H1 (cell line): ENCODE measurements around the gene TEX29. TPM values are rescaled to one million over a fixed set of nuclear protein-coding genes. Genes with fewer than 3 reads are reported as not detected.

ENCODE experiments used
- CTCF ChIA-PET: fragments of 300-600 bp; sonication (Branson Sonifier 250); formaldehyde crosslinking; loops from one replicate; lab custom pipeline; 2021; ENCODE audit not compliant: partially characterized antibody; lab: Charles Lee
- POLR2A ChIA-PET: fragments of 300-600 bp; sonication (Branson Sonifier 250); formaldehyde crosslinking; loops from one replicate; lab custom pipeline; 2021; ENCODE audit warnings: inconsistent platforms; ENCODE audit not compliant: partially characterized antibody; lab: Charles Lee
- DNase-seq, 2 experiments: peaks; one replicate each; pipeline versions ENCODE4 v3.0.0 to v3.0.0-alpha.2; 2010 to 2022; ENCODE audit warnings: low spot score in 2 of 2, low read depth in 1 of 2, mixed read lengths in 1 of 2
- FAIRE-seq: peaks from 2 replicates; lab custom pipeline; 2011; peaks lifted over from hg19 to GRCh38; lab: Jason Lieb, UNC
- H2AFZ ChIP-seq: 2 replicates; pipeline ENCODE4 v1.8.1; 2012; ENCODE audit warnings: low read length, inconsistent platforms
- H2AK5ac ChIP-seq: 2 replicates; pipeline ENCODE4 v1.6.1; 2013; ENCODE audit warnings: low read depth, low read length
- H2BK120ac ChIP-seq: replicated peaks from 2 replicates; pipeline ENCODE3; 2013; ENCODE audit warnings: low read depth, low read length, inconsistent platforms
- H2BK12ac ChIP-seq: 2 replicates; pipeline ENCODE4 v1.6.1; 2013; ENCODE audit warnings: low read depth, low read length
- H2BK15ac ChIP-seq: 2 replicates; pipeline ENCODE4 v1.6.1; 2013; ENCODE audit warnings: low read length
- H2BK20ac ChIP-seq: 2 replicates; pipeline ENCODE4 v1.6.1; 2013; ENCODE audit warnings: low read length
- H2BK5ac ChIP-seq: 2 replicates; pipeline ENCODE4 v1.6.1; 2013; ENCODE audit warnings: low read depth, low read length
- H3K14ac ChIP-seq: 2 replicates; pipeline ENCODE4 v1.6.1; 2013; ENCODE audit warnings: inconsistent platforms; ENCODE audit not compliant: insufficient read length
- H3K18ac ChIP-seq: 2 replicates; pipeline ENCODE4 v1.6.1; 2013; ENCODE audit warnings: low read length; ENCODE audit errors: extremely low read depth
- H3K23ac ChIP-seq: 2 replicates; pipeline ENCODE4 v1.6.1; 2013; ENCODE audit warnings: inconsistent platforms; ENCODE audit not compliant: insufficient read length
- H3K23me2 ChIP-seq: 2 replicates; pipeline ENCODE4 v1.6.1; 2013; ENCODE audit warnings: low read depth, low read length
- H3K27ac ChIP-seq: 2 replicates; pipeline ENCODE4 v1.6.1; 2011; ENCODE audit warnings: low read depth, low read length, inconsistent platforms
- H3K27me3 ChIP-seq, 4 experiments: replicated peaks in 1 of 4; 1 replicate in 1 of 4; 2 replicates in 3 of 4; pipeline versions ENCODE4 v1.6.1 to v1.8.1; 2011 to 2013; ENCODE audit warnings: low read length in 3 of 4, mild to moderate bottlenecking in 3 of 4, inconsistent platforms in 2 of 4, mixed read lengths in 2 of 4, moderate library complexity in 1 of 4; ENCODE audit not compliant: control insufficient read depth in 3 of 4, insufficient read depth in 3 of 4; ENCODE audit errors: extremely low read depth in 1 of 4
- H3K36me3 ChIP-seq, 4 experiments: 2 replicates each; pipeline versions ENCODE4 v1.6.1 to v1.8.1; 2011 to 2013; ENCODE audit warnings: mild to moderate bottlenecking in 4 of 4, low read length in 3 of 4, moderate library complexity in 2 of 4, control low read depth in 1 of 4, inconsistent platforms in 1 of 4; ENCODE audit not compliant: insufficient read depth in 4 of 4, control insufficient read depth in 2 of 4
- H3K4ac ChIP-seq: replicated peaks from 2 replicates; pipeline ENCODE3; 2013; ENCODE audit warnings: low read length, low read depth, mixed read lengths, inconsistent platforms; ENCODE audit not compliant: insufficient read length
- H3K4me1 ChIP-seq, 4 experiments: replicated peaks in 1 of 4; 1 replicate in 1 of 4; 2 replicates in 3 of 4; pipeline versions ENCODE4 v1.6.1 to v1.8.1; 2011 to 2013; ENCODE audit warnings: low read length in 3 of 4, inconsistent platforms in 2 of 4, mixed read lengths in 1 of 4; ENCODE audit not compliant: insufficient read depth in 4 of 4, control insufficient read depth in 3 of 4
- H3K4me2 ChIP-seq, 2 experiments: 2 replicates each; pipeline versions ENCODE4 v1.6.1 to v1.8.1; 2011 to 2013; ENCODE audit warnings: low read depth in 2 of 2, low read length in 2 of 2, control low read depth in 1 of 2, inconsistent platforms in 1 of 2, mild to moderate bottlenecking in 1 of 2; ENCODE audit not compliant: insufficient read depth in 1 of 2
- H3K4me3 ChIP-seq, 4 experiments: fragments of 200-600, 300-600 bp in 1 of 4; sonication (generic), shearing (Covaris generic), sonication (Bioruptor Twin) in 1 of 4; 2 replicates each; pipeline versions ENCODE4 v1.5.1 to v1.8.1; 2011 to 2016; ENCODE audit warnings: low read length in 4 of 4, low read depth in 3 of 4, control low read depth in 2 of 4, inconsistent platforms in 2 of 4, mild to moderate bottlenecking in 2 of 4, mixed read lengths in 1 of 4, moderate library complexity in 1 of 4; ENCODE audit not compliant: insufficient read depth in 2 of 4; ENCODE audit errors: extremely low read depth in 1 of 4
- H3K56ac ChIP-seq: replicated peaks from 2 replicates; pipeline ENCODE3; 2013; ENCODE audit warnings: low read depth, mild to moderate bottlenecking, mixed read lengths, low read length, inconsistent platforms; ENCODE audit not compliant: insufficient read length
- H3K79me1 ChIP-seq: 2 replicates; pipeline ENCODE4 v1.6.1; 2013; ENCODE audit warnings: low read depth, low read length, control low read depth
- H3K79me2 ChIP-seq, 2 experiments: 2 replicates each; pipeline versions ENCODE4 v1.6.1 to v1.8.1; 2012 to 2013; ENCODE audit warnings: low read length in 2 of 2, mild to moderate bottlenecking in 2 of 2, inconsistent platforms in 1 of 2; ENCODE audit not compliant: insufficient read depth in 2 of 2, control insufficient read depth in 1 of 2
- H3K9ac ChIP-seq, 4 experiments: replicated peaks in 1 of 4; 1 replicate in 1 of 4; 2 replicates in 3 of 4; pipeline versions ENCODE4 v1.6.1 to v1.8.1; 2011 to 2013; ENCODE audit warnings: low read depth in 3 of 4, low read length in 3 of 4, control low read depth in 2 of 4, mild to moderate bottlenecking in 2 of 4, moderate library complexity in 2 of 4, inconsistent platforms in 1 of 4; ENCODE audit errors: extremely low read depth in 1 of 4
- H3K9me3 ChIP-seq, 2 experiments: 2 replicates each; pipeline versions ENCODE4 v1.6.1 to v1.8.1; 2012 to 2013; ENCODE audit warnings: mild to moderate bottlenecking in 2 of 2, moderate library complexity in 2 of 2, control low read depth in 1 of 2, inconsistent platforms in 1 of 2, low read depth in 1 of 2, low read length in 1 of 2, mixed read lengths in 1 of 2; ENCODE audit not compliant: insufficient read depth in 2 of 2
- H4K20me1 ChIP-seq, 2 experiments: replicated peaks in 1 of 2; 2 replicates each; pipeline versions ENCODE3 to v1.8.1; 2011 to 2013; ENCODE audit warnings: inconsistent platforms in 2 of 2, low read length in 2 of 2, mild to moderate bottlenecking in 1 of 2; ENCODE audit not compliant: insufficient read depth in 2 of 2, control insufficient read depth in 1 of 2
- H4K5ac ChIP-seq: 2 replicates; pipeline ENCODE4 v1.6.1; 2013; ENCODE audit warnings: low read length, low read depth, mixed read lengths, inconsistent platforms; ENCODE audit not compliant: insufficient read length
- H4K8ac ChIP-seq: 2 replicates; pipeline ENCODE4 v1.8.0; 2013; ENCODE audit warnings: mild to moderate bottlenecking, moderate library complexity, low read length, inconsistent platforms; ENCODE audit not compliant: insufficient read depth; ENCODE audit errors: extremely low read depth
- H4K91ac ChIP-seq: replicated peaks from 2 replicates; pipeline ENCODE3; 2013; ENCODE audit warnings: low read length, mixed read lengths, inconsistent platforms; ENCODE audit not compliant: insufficient read length
- CBX5 ChIP-seq: fragments of 300-800, 300-1000 bp; sonication (generic); IDR thresholded peaks from 2 replicates; pipeline ENCODE4 v1.7.1; 2016; ENCODE audit warnings: antibody characterized with exemption, low read length, low read depth
- JUN ChIP-seq: IDR thresholded peaks from 2 replicates; pipeline ENCODE4 v1.6.1; 2011; ENCODE audit warnings: low read depth, mild to moderate bottlenecking, improper control_type of control experiment, low read length
- JUND ChIP-seq: IDR thresholded peaks from 2 replicates; pipeline ENCODE4 v1.6.1; 2011; ENCODE audit warnings: mild to moderate bottlenecking, improper control_type of control experiment, low read length
- NANOG ChIP-seq: IDR thresholded peaks from 2 replicates; pipeline ENCODE4 v1.6.1; 2011; ENCODE audit warnings: low read length, low read depth, mild to moderate bottlenecking, inconsistent platforms; ENCODE audit not compliant: insufficient read depth, poor library complexity, severe bottlenecking
- SIX5 ChIP-seq: IDR thresholded peaks from 2 replicates; pipeline ENCODE4 v1.6.1; 2011; ENCODE audit warnings: mild to moderate bottlenecking, low read depth, low read length
- SRF ChIP-seq: IDR thresholded peaks from 2 replicates; pipeline ENCODE4 v1.6.1; 2011; ENCODE audit warnings: mild to moderate bottlenecking, low read depth, low read length, moderate library complexity
- TAF1 ChIP-seq: IDR thresholded peaks from 2 replicates; pipeline ENCODE4 v1.6.1; 2011; ENCODE audit warnings: mild to moderate bottlenecking, low read depth, low read length
- WGBS, 2 experiments: shearing (Covaris generic) in 1 of 2; methylation state at CpG; one replicate each; pipeline versions ENCODE4 v1.1.6 to v1.1.7; 2013 to 2015; ENCODE audit warnings: low lambda C conversion rate in 2 of 2, mixed read lengths in 2 of 2, inconsistent platforms in 1 of 2, low coverage in 1 of 2, missing lambda C conversion rate in 1 of 2; ENCODE audit not compliant: insufficient replicate concordance in 2 of 2, insufficient coverage in 1 of 2, insufficient read length in 1 of 2; ENCODE audit errors: extremely low coverage in 1 of 2, missing lambda C conversion rate in 1 of 2; 5-methylcytosine and 5-hydroxymethylcytosine counted together
- polyA plus RNA-seq, 7 experiments: library from polyadenylated mRNA; depleted of rRNA in 3 of 7; stranded (reverse) in 5 of 7; unstranded in 2 of 7; fragments of >200 nt in 5 of 7; fragments of 200-250 nt in 2 of 7; gene quantifications; 1 replicate in 5 of 7; 2 replicates in 1 of 7; 4 replicates in 1 of 7; pipeline versions ENCODE4 v1.2.1 to v1.2.3, GENCODE V29; 2011 to 2013; ENCODE audit warnings: missing spikeins in 2 of 7, mixed read lengths in 2 of 7
- total RNA-seq: library from RNA; stranded (reverse); fragmentation: NEBNext Ultra II Directional; extraction: Animal tissue kit (Norgen Biotek cat#: 25700); gene quantifications from 2 replicates; pipeline ENCODE4 v1.2.1, GENCODE V29; 2021
- TF ChIP-seq, protein P1 (sequence below): IDR thresholded peaks from 2 replicates; pipeline ENCODE4 v1.6.1; 2011; ENCODE audit warnings: low read depth, mild to moderate bottlenecking, low read length; ENCODE audit not compliant: insufficient read depth
- TF ChIP-seq, protein P2 (sequence below): IDR thresholded peaks from 2 replicates; pipeline ENCODE4 v1.6.1; 2011; ENCODE audit warnings: low read length, improper control_type of control experiment
- TF ChIP-seq, protein P3 (sequence below), 3 experiments: IDR thresholded peaks; 1 replicate in 2 of 3; 2 replicates in 1 of 3; pipeline versions ENCODE4 v1.5.1 to v1.6.1; 2011; ENCODE audit warnings: low read length in 3 of 3, mild to moderate bottlenecking in 3 of 3, inconsistent platforms in 2 of 3, low read depth in 1 of 3, moderate library complexity in 1 of 3; ENCODE audit not compliant: insufficient read depth in 1 of 3; ENCODE audit errors: control extremely low read depth in 1 of 3

TEX29 gene
- total and polyA plus RNA-seq, 2 of the 8 experiments (the other 6 are each of a cell fraction or from before 2014, with no cell fraction given), result 0.08 TPM; not detected in 1

DNA sequence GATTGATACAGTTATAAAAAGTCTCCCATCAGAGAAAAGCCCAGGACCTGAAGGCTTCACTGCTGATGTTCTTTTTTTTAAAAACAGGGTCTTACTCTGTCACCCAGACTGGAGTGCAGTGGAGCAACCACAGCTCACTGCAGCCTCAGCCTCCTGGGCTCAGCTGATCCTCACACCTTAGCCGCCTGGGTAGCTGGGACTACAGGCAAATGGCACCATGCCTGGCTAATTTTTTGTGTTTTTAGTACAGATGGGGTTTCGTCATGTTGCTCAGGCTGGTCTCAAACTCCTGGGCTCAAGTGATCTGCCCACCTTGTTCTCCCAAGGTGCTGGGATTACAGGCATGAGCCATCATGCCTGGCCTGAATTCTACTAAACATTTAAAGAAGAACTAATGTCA is 33.1 kb downstream of the TEX29 start:
- Histone ChIP-seq H3K14ac (no peak overlapping the region), H3K27me3 (no peaks in the 10 kb centered on the region; a peak in 1 of 7 replicates), H3K4me2 (no peak overlapping the region), H3K4me3 (no peak overlapping the region), H4K8ac (no peak overlapping the region), H3K9me3 (no peaks in the 10 kb centered on the region), H3K79me2 (no peaks in the 10 kb centered on the region), H3K4me1 (no peaks in the 10 kb centered on the region), H2BK12ac (no peak overlapping the region), H4K91ac (no peak overlapping the region), H3K56ac (no peak overlapping the region), H4K5ac (no peak overlapping the region), H2BK15ac (no peak overlapping the region), H2AK5ac (no peak overlapping the region), H2BK5ac (no peak overlapping the region), H3K9ac (no peak overlapping the region), H3K23ac (no peak overlapping the region), H3K18ac (no peak overlapping the region), H3K36me3 (no peaks in the 10 kb centered on the region), H3K27ac (no peak overlapping the region), H2BK120ac (no peak overlapping the region), H2BK20ac (no peak overlapping the region), H4K20me1 (no peaks in the 10 kb centered on the region), H3K4ac (no peak overlapping the region), H3K79me1 (no peaks in the 10 kb centered on the region), H3K23me2 (peaks cover 3% of the 10 kb centered on the region; the same call in 1 of the 2 replicates), H2AFZ (no peak overlapping the region)
- CTCF ChIA-PET, result interaction anchor here (1.2 to 1.8 kb wide), 2 partner anchors 9 kb away, joined by 4 to 7 read pairs; no protein-coding TSS in a partner anchor
- DNase-seq (no peak), FAIRE-seq (no peak)
- POLR2A ChIA-PET, result interaction anchor here (0.6 kb wide), 1 partner anchor 52 kb away, joined by 3 read pairs; no protein-coding TSS in a partner anchor
- 95% methylated on average over 2 of the region's 2 CpGs; no CpG with 5 or more reads in 1 of the 2 experiments for WGBS, 2 experiments
- TF ChIP-seq, protein P1, sequence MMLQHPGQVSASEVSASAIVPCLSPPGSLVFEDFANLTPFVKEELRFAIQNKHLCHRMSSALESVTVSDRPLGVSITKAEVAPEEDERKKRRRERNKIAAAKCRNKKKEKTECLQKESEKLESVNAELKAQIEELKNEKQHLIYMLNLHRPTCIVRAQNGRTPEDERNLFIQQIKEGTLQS, result no peak
- TF ChIP-seq, protein P2, sequence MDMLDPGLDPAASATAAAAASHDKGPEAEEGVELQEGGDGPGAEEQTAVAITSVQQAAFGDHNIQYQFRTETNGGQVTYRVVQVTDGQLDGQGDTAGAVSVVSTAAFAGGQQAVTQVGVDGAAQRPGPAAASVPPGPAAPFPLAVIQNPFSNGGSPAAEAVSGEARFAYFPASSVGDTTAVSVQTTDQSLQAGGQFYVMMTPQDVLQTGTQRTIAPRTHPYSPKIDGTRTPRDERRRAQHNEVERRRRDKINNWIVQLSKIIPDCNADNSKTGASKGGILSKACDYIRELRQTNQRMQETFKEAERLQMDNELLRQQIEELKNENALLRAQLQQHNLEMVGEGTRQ, result no peak
- TF ChIP-seq, protein P3, sequence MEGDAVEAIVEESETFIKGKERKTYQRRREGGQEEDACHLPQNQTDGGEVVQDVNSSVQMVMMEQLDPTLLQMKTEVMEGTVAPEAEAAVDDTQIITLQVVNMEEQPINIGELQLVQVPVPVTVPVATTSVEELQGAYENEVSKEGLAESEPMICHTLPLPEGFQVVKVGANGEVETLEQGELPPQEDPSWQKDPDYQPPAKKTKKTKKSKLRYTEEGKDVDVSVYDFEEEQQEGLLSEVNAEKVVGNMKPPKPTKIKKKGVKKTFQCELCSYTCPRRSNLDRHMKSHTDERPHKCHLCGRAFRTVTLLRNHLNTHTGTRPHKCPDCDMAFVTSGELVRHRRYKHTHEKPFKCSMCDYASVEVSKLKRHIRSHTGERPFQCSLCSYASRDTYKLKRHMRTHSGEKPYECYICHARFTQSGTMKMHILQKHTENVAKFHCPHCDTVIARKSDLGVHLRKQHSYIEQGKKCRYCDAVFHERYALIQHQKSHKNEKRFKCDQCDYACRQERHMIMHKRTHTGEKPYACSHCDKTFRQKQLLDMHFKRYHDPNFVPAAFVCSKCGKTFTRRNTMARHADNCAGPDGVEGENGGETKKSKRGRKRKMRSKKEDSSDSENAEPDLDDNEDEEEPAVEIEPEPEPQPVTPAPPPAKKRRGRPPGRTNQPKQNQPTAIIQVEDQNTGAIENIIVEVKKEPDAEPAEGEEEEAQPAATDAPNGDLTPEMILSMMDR (IDR thresholded peaks at IDR 0.05; ENCODE audit: control extremely low read depth in 1 of 3, insufficient read depth in 1 of 3, low read depth in 1 of 3, low read length in 3 of 3), result no peak
- no peak for TF ChIP-seq SRF
- TF ChIP-seq CBX5, result no peak
- TF ChIP-seq SIX5, result no peak
- TF ChIP-seq JUN, result no peak
- no peak for TF ChIP-seq JUND
- no peak for TF ChIP-seq TAF1
- TF ChIP-seq NANOG, result no peak
